Coronary artery (tissue), 2 donors: ENCODE results near the gene RINL.
A peak's percentile ranks its signal among the peaks of the same experiment; 100 is the strongest.
"Not testable (repeated sequence)": the region's sequence is repeated elsewhere in the genome, so short reads cannot be mapped to it uniquely, and the experiment has no call there.

Experiments
- DNase-seq: peaks from one replicate; pipeline ENCODE4 v3.0.0-alpha.2; 2017; ENCODE audit warnings: low spot score
- H3K27ac ChIP-seq, 2 donors: fragments of 200-600 bp; sonication (generic); one replicate each; pipeline ENCODE4 v1.5.1; 2016 to 2019
- H3K4me3 ChIP-seq: fragments of 200-600 bp; sonication (generic); 2 replicates; pipeline ENCODE4 v1.5.1; 2016; ENCODE audit warnings: mild to moderate bottlenecking, moderate library complexity
- TF ChIP-seq, protein P1 (sequence below): fragments of 200-600 bp; sonication (generic); IDR thresholded peaks from one replicate; pipeline ENCODE4 v1.5.1; 2019; ENCODE audit warnings: antibody characterized with exemption

The RINL gene

DNA sequence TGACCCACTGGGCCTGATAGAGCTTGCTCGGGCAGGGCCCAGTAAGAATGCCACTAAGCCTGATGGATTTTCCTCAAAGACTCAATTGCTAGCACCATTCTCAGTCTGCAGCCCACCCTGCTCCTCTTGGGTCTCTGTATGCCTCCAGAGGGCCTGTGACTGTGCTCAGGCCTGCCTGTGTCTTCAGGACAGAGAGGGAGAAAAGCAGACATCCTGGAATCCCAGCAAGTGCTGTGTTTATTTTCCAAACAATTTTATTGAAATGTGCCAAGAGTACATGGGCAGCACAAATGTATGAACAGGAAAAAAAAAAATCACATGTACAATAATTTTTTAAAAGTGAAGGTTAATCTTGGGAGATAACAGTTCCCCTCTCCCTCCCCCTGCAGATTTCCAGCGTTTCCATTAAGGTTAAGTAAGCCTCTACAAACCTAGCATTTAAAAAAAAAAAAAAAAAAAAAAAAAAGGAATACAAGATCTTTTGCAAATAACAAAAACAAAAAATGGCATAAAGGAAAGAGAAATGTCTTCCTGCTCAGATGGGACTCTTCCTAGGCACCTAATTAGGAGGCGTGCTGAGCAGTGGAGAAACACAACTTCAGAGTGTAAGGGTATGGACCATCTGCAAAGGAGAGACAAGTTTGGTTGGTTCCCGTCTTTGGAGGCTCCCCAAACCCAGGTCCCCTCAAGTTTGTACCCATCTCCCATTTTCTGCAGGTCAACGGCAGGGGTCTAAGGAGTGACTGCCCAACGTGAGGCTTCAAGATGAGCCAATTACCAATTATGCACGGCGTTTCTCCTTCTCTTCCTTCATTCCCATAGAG, 41.7 kb downstream of the RINL start:
- Histone ChIP-seq H3K4me3 (no peak overlapping the region), H3K27ac (peak overlapping the region in 1 of 2 donors; percentile 47)
- DNase-seq: no peak
- TF ChIP-seq, protein P1, sequence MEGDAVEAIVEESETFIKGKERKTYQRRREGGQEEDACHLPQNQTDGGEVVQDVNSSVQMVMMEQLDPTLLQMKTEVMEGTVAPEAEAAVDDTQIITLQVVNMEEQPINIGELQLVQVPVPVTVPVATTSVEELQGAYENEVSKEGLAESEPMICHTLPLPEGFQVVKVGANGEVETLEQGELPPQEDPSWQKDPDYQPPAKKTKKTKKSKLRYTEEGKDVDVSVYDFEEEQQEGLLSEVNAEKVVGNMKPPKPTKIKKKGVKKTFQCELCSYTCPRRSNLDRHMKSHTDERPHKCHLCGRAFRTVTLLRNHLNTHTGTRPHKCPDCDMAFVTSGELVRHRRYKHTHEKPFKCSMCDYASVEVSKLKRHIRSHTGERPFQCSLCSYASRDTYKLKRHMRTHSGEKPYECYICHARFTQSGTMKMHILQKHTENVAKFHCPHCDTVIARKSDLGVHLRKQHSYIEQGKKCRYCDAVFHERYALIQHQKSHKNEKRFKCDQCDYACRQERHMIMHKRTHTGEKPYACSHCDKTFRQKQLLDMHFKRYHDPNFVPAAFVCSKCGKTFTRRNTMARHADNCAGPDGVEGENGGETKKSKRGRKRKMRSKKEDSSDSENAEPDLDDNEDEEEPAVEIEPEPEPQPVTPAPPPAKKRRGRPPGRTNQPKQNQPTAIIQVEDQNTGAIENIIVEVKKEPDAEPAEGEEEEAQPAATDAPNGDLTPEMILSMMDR: no peak

DNA sequence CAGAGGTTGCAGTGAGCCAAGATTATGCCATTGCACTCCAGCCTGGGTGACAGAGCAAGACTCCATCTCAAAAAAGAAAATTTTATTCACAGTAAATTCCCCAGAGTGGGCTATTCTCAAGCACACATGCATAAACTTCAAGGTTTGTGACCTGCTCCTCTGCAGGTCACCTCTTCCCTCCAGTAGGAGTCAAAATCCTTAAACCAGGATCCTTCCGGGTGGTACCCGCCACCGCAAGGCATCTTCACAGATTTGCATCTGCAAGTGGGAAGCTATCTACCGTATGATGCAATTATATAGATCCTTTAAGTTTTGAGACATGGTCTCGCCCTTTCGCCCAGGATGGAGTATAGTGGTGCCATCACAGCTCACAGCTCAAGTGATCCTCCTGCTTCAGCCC, 43.5 kb downstream of the RINL start:
- Histone ChIP-seq H3K27ac (no peak overlapping the region), H3K4me3 (no peak overlapping the region)
- TF ChIP-seq, protein P1: no peak
- no peak for DNase-seq

GRCh38 chr19:38834104-38834490, 44.0 kb downstream of the RINL start:
- H3K4me3 ChIP-seq: no peak overlapping the region
- no peak overlapping the region for H3K27ac ChIP-seq
- no peak for DNase-seq
- TF ChIP-seq, protein P1: no peak

DNA sequence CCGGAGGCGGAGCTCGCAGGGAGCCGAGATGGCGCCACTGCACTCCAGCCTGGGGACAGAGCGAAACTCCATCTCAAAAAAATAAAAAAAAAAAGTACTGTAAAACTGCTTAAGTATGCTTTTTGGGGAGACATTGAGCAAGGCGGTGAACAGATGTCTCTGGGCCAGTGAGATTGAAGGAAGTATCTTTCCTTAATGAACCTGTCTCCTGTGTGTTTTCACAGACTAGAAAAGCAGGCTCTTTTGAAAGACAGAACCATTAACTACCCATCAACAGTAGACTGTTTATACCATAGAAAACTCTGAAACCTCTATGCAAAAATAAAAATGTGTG, 45.0 kb downstream of the RINL start:
- Histone ChIP-seq H3K27ac (peak overlapping the region in 1 of 2 donors; percentile 45), H3K4me3 (no peak overlapping the region)
- TF ChIP-seq, protein P1: no peak
- DNase-seq: no peak

DNA sequence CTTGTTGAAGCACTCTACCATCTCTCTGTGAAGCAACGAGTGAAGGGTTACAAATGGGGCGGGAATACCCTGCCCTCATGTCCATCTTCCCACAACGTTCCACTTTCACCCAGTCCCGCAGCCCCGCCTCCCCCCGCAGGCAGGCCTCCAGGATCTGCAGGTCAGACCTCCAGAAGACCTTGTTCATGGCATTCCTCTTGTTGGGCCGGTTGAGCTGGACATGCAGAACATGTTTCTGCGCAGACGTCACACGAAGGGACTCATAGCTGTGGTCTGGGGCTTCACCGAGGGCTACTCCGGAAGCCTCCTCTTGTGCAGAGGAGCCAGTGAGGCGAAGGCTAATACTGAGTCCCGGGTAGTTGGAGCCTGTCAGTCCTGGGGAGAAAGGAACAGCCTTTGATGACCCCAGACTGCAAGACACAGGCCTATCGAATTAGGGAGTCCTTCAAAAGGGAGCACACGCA, 46.9 kb downstream of the RINL start:
- peak overlapping the region; percentile 82 to 99 for H3K27ac ChIP-seq

DNA sequence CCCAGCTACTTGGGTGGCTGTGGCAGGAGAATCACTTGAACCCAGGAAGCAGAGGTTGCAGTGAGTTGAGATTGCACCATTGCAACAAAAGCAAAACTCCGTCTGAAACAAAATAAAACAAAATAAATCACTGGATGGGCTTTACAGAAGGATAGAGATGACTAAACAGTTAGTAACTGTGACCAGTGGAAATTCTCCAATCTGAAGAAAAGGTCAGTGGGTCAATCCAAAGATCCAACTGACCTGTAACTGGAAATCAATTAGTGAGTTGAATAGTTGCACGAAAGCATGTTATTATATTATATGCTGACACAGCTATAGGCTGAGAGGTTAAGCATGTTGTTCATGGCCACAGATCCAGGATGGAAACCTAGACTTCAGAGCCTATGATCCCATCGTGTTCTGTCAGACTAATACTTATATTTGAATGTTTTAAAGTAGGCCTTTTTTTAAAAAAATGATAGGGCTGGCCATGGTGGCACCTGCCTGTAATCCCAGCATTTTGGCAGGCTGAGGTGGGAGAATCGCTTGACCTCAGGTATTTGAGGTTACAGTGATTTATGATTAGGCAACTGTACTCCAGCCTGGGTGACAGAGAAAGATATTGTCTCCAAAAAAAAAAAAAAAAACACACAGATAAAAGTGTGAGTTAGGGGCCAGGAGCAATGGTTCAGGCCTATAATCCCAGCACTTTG, 47.9 kb downstream of the RINL start:
- TF ChIP-seq, protein P1: no peak
- DNase-seq: no peak
- Histone ChIP-seq H3K4me3 (peak overlapping the region; percentile 94), H3K27ac (peak overlapping the region in 1 of 2 donors; percentile 82)

More for the DNA sequence above, 46.9 kb downstream of the RINL start:
- TF ChIP-seq, protein P1: no peak
- peak; percentile 89 for DNase-seq
- H3K4me3 ChIP-seq: peak overlapping the region; percentile 94

- not testable (repeated sequence) for DNase-seq, H3K27ac ChIP-seq, H3K4me3 ChIP-seq
Measured at GRCh38 chr19:38829203-38829602, 48.9 kb downstream of the RINL start.
